Measurements from ENCODE around the gene RXRA. TPM values are rescaled to one million over a fixed set of nuclear protein-coding genes. Genes with fewer than 3 reads are reported as not detected.

Gene RXRA
- total RNA-seq, 4 donors from 2014 or later: 39.4 to 81.3 (median 67.4) TPM

DNA sequence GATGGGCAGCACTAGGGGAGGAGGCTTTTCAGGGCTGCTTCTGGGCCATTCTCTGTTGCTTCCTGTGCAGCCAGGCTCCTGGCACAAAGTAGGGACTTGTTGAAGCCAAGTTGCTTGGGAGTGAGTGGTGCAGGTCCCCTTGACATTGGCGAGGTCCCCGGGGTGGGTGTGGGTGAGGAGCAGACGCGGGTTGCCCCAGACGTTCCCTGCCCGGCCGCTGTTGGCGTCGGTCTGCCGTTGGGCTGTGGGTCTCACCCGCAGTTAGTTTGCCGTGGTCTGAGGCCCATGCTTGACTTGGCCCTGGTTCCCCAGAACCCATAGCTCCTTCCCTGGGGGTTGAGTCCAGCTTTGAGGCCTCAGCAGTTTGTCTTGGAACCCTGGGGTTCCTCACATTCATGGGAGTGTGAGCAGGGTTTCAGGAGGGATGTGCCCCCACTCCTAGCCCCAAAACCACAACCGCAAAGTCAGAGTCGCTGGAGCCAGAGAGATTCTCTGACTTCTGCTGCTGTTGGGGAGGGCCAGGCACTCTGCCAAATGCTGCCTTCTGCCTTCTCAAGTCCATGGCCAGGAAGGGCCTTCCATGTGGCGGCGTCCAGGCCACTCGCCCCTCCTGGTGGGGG is 77.5 kb downstream of the RXRA start:
- H3K36me3 ChIP-seq: peaks cover 0 to 8% of the 10 kb centered on the region in 2 donors
- H3K4me1 ChIP-seq: peaks cover 60 to 70% of the 10 kb centered on the region in 2 donors
- intact Hi-C loops (cut with DNase I): no loop called here
- 30 to 48% methylated on average over 3 to 17 of the region's 17 CpGs for WGBS, 2 donors
- peak overlapping the region; percentile 73 to 95 (median 76) for H3K27ac ChIP-seq
- no peaks in the 10 kb centered on the region for H3K27me3 ChIP-seq
- TF ChIP-seq, protein P1, sequence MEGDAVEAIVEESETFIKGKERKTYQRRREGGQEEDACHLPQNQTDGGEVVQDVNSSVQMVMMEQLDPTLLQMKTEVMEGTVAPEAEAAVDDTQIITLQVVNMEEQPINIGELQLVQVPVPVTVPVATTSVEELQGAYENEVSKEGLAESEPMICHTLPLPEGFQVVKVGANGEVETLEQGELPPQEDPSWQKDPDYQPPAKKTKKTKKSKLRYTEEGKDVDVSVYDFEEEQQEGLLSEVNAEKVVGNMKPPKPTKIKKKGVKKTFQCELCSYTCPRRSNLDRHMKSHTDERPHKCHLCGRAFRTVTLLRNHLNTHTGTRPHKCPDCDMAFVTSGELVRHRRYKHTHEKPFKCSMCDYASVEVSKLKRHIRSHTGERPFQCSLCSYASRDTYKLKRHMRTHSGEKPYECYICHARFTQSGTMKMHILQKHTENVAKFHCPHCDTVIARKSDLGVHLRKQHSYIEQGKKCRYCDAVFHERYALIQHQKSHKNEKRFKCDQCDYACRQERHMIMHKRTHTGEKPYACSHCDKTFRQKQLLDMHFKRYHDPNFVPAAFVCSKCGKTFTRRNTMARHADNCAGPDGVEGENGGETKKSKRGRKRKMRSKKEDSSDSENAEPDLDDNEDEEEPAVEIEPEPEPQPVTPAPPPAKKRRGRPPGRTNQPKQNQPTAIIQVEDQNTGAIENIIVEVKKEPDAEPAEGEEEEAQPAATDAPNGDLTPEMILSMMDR (IDR thresholded peaks at IDR 0.05): no peak
- TF ChIP-seq POLR2A (IDR thresholded peaks at IDR 0.05): no peak
- peak; percentile 83 for DNase-seq
- no peaks in the 10 kb centered on the region for H3K9me3 ChIP-seq
- no peak overlapping the region for H3K4me3 ChIP-seq (replicated peaks in 1 of 3)

DNA sequence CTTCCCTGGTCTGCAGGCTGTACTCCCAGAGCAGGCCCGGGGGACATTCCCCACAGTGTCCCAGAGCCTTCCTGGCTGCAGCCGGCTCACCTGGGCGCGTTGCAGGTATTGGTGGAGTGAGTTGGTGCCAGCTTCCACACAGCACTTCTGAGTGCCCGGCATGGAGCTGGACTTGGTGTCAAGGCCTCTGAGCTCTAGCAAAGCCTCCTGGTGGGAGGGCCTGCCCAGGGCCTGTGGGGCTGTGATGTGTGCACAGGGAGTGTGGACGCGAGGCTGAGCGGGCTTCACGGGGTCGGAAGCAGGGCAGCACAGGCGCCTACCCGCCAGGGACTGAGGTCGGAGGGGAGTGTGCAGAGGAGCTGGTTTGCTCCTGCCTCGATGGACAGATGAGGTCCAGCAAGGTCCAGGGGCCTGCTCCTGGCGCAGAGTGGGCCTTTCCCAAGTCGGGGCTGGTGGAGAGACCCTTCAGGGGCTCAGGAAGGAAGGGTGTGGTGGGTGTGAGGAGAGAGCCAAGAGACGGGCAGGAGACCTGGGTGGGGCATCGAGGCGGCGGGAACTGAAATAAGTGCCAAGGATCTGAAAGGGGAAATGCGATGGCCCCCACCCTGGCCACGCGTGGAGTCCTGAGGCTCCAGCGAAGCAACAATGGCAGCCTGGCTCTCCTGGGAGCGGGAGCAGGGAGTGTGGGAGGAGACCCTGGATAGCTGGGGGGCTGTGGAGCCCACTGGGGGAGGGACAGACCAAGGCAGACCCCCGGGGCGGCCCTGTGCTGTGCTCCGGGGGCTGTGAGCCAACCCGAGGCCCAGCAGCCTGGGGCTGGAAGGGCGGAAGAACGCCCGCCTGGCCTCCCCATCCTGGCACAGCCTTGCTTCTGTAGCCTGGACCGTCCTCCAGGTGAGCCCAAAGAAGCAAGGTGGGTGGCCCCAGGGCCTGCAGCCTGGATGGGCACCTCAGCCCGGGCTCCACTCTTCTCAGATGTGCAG is 78.4 kb downstream of the RXRA start:
- peak; percentile 62 to 72 for DNase-seq
- Histone ChIP-seq H3K4me3 (replicated peaks in 1 of 3) (no peak overlapping the region), H3K9me3 (no peaks in the 10 kb centered on the region), H3K4me1 (peaks cover 65 to 79% of the 10 kb centered on the region in 2 donors), H3K27ac (peak overlapping the region; percentile 73 to 95 (median 76)), H3K36me3 (peaks cover 0 to 8% of the 10 kb centered on the region in 2 donors), H3K27me3 (no peaks in the 10 kb centered on the region)
- no peak for TF ChIP-seq POLR2A (IDR thresholded peaks at IDR 0.05)
- TF ChIP-seq, protein P1 (IDR thresholded peaks at IDR 0.05): no peak
- 71 to 85% methylated on average over 20 to 30 of the region's 34 CpGs for WGBS, 2 donors
- intact Hi-C loops (cut with DNase I): no loop called here

DNA sequence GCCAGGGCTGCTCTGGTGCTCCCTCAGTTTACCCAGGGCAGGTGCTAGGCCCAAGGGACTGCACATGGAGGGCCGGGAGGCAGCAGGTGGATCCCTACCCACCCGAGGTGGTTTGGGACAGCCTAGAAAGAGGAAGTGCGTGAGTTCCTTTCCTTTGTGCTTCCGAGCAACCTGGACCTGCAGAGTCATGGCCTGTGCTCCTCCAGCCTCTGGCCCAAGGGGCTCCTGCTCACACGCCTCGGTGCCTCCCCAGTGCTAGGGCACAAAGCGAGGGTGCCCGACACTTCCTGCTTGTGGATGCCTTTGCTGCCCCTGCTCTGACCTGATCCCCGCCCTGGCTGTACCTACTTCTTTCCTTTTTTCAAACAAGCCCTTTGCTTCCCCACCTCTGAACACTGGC is 79.3 kb downstream of the RXRA start:
- no peak for DNase-seq
- 80 to 87% methylated on average over 5 to 9 of the region's 9 CpGs for WGBS, 2 donors
- intact Hi-C loops (cut with DNase I): no loop called here
- no peaks in the 10 kb centered on the region for H3K27me3 ChIP-seq
- H3K27ac ChIP-seq: peak overlapping the region; percentile 76 to 95 (median 84)
- peaks cover 0 to 8% of the 10 kb centered on the region in 2 donors for H3K36me3 ChIP-seq
- H3K4me3 ChIP-seq (replicated peaks in 1 of 3): no peak overlapping the region
- no peak for TF ChIP-seq POLR2A (IDR thresholded peaks at IDR 0.05)
- TF ChIP-seq, protein P1 (IDR thresholded peaks at IDR 0.05): no peak
- no peaks in the 10 kb centered on the region for H3K9me3 ChIP-seq
- H3K4me1 ChIP-seq: peaks cover 65 to 88% of the 10 kb centered on the region in 2 donors

DNA sequence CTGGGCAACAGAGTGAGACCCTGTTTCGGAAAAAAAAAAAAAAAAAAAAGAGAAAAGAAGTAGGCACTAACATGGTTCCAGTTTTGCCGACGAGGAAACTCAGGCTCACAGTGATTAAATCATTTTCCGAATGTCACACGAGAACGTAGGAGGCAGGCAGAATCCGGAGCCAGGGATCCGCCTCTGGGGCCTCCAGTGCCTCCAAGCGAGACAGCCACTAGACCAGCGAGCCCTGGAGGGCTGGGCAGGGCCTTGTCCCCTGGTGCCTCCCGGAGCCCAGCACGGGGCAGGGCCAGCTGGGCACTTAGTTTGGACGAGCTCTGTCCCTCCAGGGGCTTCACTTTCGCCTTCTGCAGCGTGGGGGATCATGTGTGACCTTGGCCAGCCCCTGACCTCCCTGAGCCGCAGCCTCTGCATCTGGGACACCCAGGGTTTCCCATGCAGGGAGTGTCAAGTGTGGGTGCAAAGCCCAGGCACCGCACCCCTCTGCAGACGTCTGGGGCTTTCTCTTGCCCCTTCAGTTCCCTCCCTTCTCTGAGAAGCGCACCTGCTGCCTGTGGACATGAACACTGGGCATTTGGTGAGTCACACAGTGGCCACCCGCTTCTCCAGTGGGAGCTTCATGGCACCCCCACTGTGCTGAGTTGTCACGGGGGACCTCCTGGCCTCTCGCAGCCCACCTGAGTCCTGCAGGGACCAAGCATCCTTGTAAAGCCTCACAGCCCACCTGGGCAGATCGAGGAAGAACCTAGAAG is 80.3 kb downstream of the RXRA start:
- Histone ChIP-seq H3K36me3 (peaks cover 0 to 8% of the 10 kb centered on the region in 2 donors), H3K27me3 (no peaks in the 10 kb centered on the region), H3K9me3 (no peaks in the 10 kb centered on the region), H3K4me1 (peaks cover 73 to 98% of the 10 kb centered on the region in 2 donors), H3K27ac (peak overlapping the region; percentile 76 to 95 (median 84)), H3K4me3 (replicated peaks in 1 of 3) (no peak overlapping the region)
- DNase-seq: peak; percentile 86 to 92
- 30 to 41% methylated on average over 14 to 15 of the region's 23 CpGs for whole genome bisulfite sequencing, 2 donors
- intact Hi-C loops (cut with DNase I): no loop called here
- peak in 1 of 2 donors; percentile 33 for TF ChIP-seq POLR2A (IDR thresholded peaks at IDR 0.05)
- TF ChIP-seq, protein P1 (IDR thresholded peaks at IDR 0.05): no peak

All from thyroid gland (tissue), 4 donors.